Right lobe of liver (tissue), 6 donors: ENCODE measurements around the gene KMT5B. TPM values are rescaled to one million over a fixed set of nuclear protein-coding genes. Genes with fewer than 3 reads are reported as not detected.

ENCODE experiments used
- ATAC-seq, 4 donors: fragments of 200-7000 bp; cut with Tn5 transposase; one replicate each; pipeline ENCODE4 v1.9.1; 2020; ENCODE audit warnings: mild to moderate bottlenecking in 4 of 4, moderate library complexity in 4 of 4
- DNase-seq, 3 donors: peaks; one replicate each; pipeline ENCODE4 v3.0.0-alpha.2; 2020
- H3K27ac ChIP-seq, 3 donors: fragments of 200-600 bp; one replicate each; pipeline ENCODE4 v1.8.0; 2022
- H3K27me3 ChIP-seq, 2 donors: fragments of 200-600 bp; one replicate each; pipeline ENCODE4 v1.8.0; 2022
- H3K36me3 ChIP-seq, 4 donors: fragments of 200-600 bp; sonication (generic) in 1 of 4; one replicate each; pipeline versions ENCODE4 v1.5.1 to v1.8.0; 2017 to 2022; ENCODE audit warnings: control low read depth in 1 of 4
- H3K4me1 ChIP-seq, 4 donors: fragments of 200-600 bp; sonication (generic) in 1 of 4; one replicate each; pipeline versions ENCODE4 v1.5.1 to v1.8.0; 2017 to 2022; ENCODE audit warnings: control low read depth in 1 of 4
- H3K4me3 ChIP-seq, 3 donors: fragments of 200-600 bp; one replicate each; pipeline ENCODE4 v1.8.0; 2022
- H3K9me3 ChIP-seq, 4 donors: fragments of 200-600 bp; sonication (generic) in 1 of 4; one replicate each; pipeline versions ENCODE4 v1.5.1 to v1.8.0; 2017 to 2022; ENCODE audit warnings: control low read depth in 1 of 4
- CTCF ChIP-seq, 4 donors: fragments of 200-600 bp in 3 of 4; fragments of 450-650 bp in 1 of 4; IDR thresholded peaks; one replicate each; pipeline versions ENCODE4 v1.5.1 to v1.8.0; 2016 to 2022; ENCODE audit warnings: antibody characterized with exemption in 4 of 4, mild to moderate bottlenecking in 2 of 4
- POLR2A ChIP-seq: fragments of 450-650 bp; IDR thresholded peaks from one replicate; pipeline ENCODE4 v1.6.1; 2017; ENCODE audit warnings: antibody characterized with exemption, mild to moderate bottlenecking
- WGBS: methylation state at CpG from one replicate; pipeline ENCODE4 v1.1.6; 2018; ENCODE audit warnings: low coverage, low lambda C conversion rate; ENCODE audit not compliant: insufficient coverage; ENCODE audit errors: missing lambda C conversion rate; 5-methylcytosine and 5-hydroxymethylcytosine counted together
- intact Hi-C, 2 donors: fragments of 100-400 bp; cut with DNase I; formaldehyde crosslinking; loops; one replicate each; pipeline versions ENCODE4 v1.11.2 to v1.14.1; 2022
- total RNA-seq, 6 experiments: library from RNA; depleted of rRNA in 2 of 6; stranded (reverse); fragments of >200 nt in 2 of 6; fragmentation: NEBNext Ultra II Directional in 3 of 6; extraction: Animal tissue kit (Norgen Biotek cat#: 25700) in 3 of 6; gene quantifications; one replicate each; pipeline versions ENCODE4 v1.1.0 to v1.2.4, GENCODE V29; 2016 to 2023
- donor health status: DM: no; HTN: yes; CAD: no.
- donor health status: DM: no; HTN: no; CAD: no.
- donor health status: DM: no; HTN: no; CAD: no.
- donor health status: DM: no; HTN: yes; CAD: no.
- donor health status: DM: no; HTN: yes; CAD: no.

KMT5B gene
- total RNA-seq, 6 experiments from 2014 or later = 14.3 to 25.9 (median 17.6) TPM

- no peak for TF ChIP-seq CTCF (IDR thresholded peaks at IDR 0.05)
- peak; percentile 77 for TF ChIP-seq POLR2A
- peak; percentile 80 to 93 (median 91) for DNase-seq
- Histone ChIP-seq H3K27me3 (no peaks in the 10 kb centered on the region), H3K4me3 (peak overlapping the region in 2 of 3 donors; percentile 8 to 9), H3K9me3 (no peaks in the 10 kb centered on the region), H3K27ac (peak overlapping the region; percentile 85 to 88 (median 86)), H3K36me3 (no peaks in the 10 kb centered on the region), H3K4me1 (peaks cover 0 to 43% (median 21%) of the 10 kb centered on the region in 4 donors)
- ATAC-seq = peak; percentile 74 to 82 (median 78)
- 20% methylated on average over 1 of the region's 13 CpGs for WGBS
- intact Hi-C loops = no loop called here
Observed at GRCh38 chr11:68146704-68147474, 66.2 kb downstream of the KMT5B start.

DNA sequence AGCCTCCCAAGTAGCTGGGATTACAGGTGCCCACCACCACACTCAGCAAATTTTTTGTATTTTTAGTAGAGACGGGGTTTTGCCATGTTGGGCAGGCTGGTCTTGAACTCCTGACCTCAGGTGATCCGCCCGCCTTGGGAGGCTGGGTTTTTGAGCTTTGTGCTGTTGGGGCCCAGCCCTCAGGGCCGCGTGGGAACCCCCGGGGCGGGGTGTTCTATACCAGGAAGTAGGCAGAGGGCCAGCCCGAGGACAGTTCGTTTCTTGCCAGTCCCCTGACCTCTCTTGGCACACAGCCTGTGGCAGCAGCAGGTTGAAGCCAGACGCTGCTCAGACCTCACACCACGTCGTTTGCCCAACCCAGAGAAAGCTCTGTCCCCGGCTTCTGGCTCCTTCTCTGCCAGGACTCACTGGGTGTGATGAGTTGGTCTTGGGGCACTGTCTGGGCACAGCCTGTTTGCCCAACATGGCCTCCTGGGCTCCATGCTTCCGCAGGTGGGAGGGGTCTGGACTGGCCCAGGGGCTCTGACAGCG is 67.0 kb downstream of the KMT5B start:
- 28% methylated on average over 5 of the region's 15 CpGs for whole genome bisulfite sequencing
- peak overlapping the region; percentile 85 to 88 (median 86) for H3K27ac ChIP-seq
- no peaks in the 10 kb centered on the region for H3K9me3 ChIP-seq
- TF ChIP-seq POLR2A (peak; percentile 44), CTCF (IDR thresholded peaks at IDR 0.05) (no peak)
- peaks cover 0 to 52% (median 23%) of the 10 kb centered on the region in 4 donors for H3K4me1 ChIP-seq
- intact Hi-C loops = no loop called here
- H3K4me3 ChIP-seq = peak overlapping the region in 2 of 3 donors; percentile 8 to 9
- H3K36me3 ChIP-seq = no peaks in the 10 kb centered on the region
- DNase-seq = peak; percentile 97 to 99 (median 97)
- peak; percentile 72 to 77 (median 73) for ATAC-seq
- no peaks in the 10 kb centered on the region for H3K27me3 ChIP-seq

- Histone ChIP-seq H3K36me3 (no peaks in the 10 kb centered on the region), H3K4me1 (peaks cover 0 to 55% (median 23%) of the 10 kb centered on the region in 4 donors), H3K9me3 (no peaks in the 10 kb centered on the region), H3K4me3 (no peak overlapping the region), H3K27ac (peak overlapping the region in 2 of 3 donors; percentile 57 to 85), H3K27me3 (no peaks in the 10 kb centered on the region)
- 31% methylated on average over 11 of the region's 14 CpGs for WGBS
- intact Hi-C loops = no loop called here
- peak; percentile 70 to 81 (median 79) for DNase-seq
- TF ChIP-seq CTCF (IDR thresholded peaks at IDR 0.05) = no peak
- no peak for TF ChIP-seq POLR2A
- peak; percentile 39 to 52 (median 48) for ATAC-seq
Observed at GRCh38 chr11:68145120-68145866, 67.8 kb downstream of the KMT5B start.

DNA sequence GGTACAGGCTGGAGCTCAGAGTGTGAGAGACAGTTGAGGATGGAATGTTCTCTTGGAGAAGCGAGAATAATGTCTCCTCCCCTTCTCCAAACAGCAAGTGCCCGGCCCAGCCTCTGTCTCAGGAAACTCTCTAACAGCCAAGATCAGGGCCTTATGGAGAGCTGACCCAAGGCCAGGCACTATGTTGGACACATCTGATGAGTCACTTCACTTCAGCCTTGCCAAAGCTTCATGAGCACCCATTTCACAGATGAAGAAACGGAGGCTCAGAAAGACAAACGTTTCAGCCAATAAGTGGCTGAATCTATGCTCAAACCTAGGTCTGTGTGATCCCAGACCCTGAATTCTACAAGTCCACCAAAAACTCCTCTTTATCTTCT is 69.8 kb downstream of the KMT5B start:
- no peak overlapping the region for H3K27ac ChIP-seq
- H3K4me1 ChIP-seq = peaks cover 0 to 53% (median 23%) of the 10 kb centered on the region in 4 donors
- no peaks in the 10 kb centered on the region for H3K36me3 ChIP-seq
- TF ChIP-seq CTCF (IDR thresholded peaks at IDR 0.05) (no peak), POLR2A (no peak)
- DNase-seq (no peak), ATAC-seq (no peak)
- no peaks in the 10 kb centered on the region for H3K27me3 ChIP-seq
- WGBS = 43% methylated on average over 1 of the region's 4 CpGs
- intact Hi-C loops = no loop called here
- H3K9me3 ChIP-seq = no peaks in the 10 kb centered on the region
- no peak overlapping the region for H3K4me3 ChIP-seq
